D721Med (cell line): ENCODE measurements around the gene AFF3.

ENCODE experiments used
- DNase-seq: peaks from one replicate; pipeline ENCODE4 v3.0.0; 2011; ENCODE audit warnings: low spot score; ENCODE audit not compliant: insufficient read length
- FAIRE-seq: peaks from 2 replicates; lab custom pipeline; 2011; peaks lifted over from hg19 to GRCh38; lab: Jason Lieb, UNC
- TF ChIP-seq, protein P1 (sequence below): IDR thresholded peaks from 2 replicates; pipeline ENCODE4 v1.5.1; 2012; ENCODE audit warnings: mild to moderate bottlenecking, control low read depth; ENCODE audit not compliant: insufficient read depth; ENCODE audit errors: missing control alignments

AFF3 gene

DNA sequence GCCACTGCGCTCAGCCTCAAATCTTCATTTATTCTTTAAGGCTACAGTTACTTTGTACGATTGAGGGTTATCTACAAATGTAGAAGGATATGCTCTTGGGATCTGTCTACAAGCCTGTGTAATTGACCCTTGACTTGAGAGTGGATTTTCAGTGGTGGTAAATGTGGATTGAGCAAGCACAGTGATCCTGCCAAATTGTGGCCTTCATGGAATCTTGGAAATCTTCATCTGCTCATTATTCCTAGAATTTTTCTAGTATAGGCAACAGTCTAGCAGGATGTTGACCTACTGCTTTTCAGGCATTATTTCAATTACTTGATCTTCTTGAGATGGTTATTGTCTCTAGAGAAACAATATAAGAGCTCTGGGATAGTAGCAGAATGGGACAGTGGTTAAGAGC, 426.4 kb downstream of the AFF3 start:
- no peak for FAIRE-seq

DNA sequence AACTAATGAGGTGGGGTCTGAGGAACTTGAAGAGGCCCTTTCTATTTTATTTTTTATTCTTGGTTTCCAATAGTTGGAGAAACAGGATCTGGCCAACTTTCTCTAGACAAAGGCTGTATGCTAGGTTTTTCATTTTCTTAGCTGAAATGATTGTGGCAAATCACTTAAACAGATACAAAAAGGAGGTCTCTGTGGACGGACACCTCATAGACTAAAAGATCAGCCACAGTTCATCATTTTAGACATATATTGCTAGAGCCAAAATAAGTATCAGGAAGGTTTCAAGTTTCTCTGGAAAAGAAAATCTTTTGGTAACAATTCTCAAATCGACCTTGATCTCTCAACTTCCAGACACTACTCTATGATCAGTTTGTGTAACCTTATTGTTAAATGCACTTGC, 428.0 kb downstream of the AFF3 start:
- DNase-seq (no peak), FAIRE-seq (no peak)
- TF ChIP-seq, protein P1, sequence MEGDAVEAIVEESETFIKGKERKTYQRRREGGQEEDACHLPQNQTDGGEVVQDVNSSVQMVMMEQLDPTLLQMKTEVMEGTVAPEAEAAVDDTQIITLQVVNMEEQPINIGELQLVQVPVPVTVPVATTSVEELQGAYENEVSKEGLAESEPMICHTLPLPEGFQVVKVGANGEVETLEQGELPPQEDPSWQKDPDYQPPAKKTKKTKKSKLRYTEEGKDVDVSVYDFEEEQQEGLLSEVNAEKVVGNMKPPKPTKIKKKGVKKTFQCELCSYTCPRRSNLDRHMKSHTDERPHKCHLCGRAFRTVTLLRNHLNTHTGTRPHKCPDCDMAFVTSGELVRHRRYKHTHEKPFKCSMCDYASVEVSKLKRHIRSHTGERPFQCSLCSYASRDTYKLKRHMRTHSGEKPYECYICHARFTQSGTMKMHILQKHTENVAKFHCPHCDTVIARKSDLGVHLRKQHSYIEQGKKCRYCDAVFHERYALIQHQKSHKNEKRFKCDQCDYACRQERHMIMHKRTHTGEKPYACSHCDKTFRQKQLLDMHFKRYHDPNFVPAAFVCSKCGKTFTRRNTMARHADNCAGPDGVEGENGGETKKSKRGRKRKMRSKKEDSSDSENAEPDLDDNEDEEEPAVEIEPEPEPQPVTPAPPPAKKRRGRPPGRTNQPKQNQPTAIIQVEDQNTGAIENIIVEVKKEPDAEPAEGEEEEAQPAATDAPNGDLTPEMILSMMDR: no peak

More for the DNA sequence above, 426.4 kb downstream of the AFF3 start:
- DNase-seq: no peak
- TF ChIP-seq, protein P1: no peak

DNA sequence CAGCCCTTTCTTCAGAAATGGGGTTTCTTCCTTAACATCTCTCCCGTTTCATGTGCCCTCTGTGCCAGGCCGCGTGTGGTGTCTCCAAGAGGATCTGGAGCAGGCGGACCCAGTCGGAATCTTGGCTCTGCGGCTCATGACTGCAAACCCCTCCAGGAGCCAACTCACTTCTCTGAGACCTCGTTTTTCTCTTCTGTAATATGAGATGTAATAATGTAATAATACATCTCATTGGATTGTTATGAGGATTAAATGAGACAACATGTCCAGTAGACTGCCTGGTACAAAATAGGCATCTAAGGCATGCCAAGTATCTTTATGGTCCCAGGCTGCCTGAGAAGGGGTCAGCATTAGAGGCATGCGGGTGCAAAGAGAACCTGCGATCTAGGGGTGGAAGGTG, 431.2 kb downstream of the AFF3 start:
- TF ChIP-seq, protein P1: no peak
- FAIRE-seq (no peak), DNase-seq (no peak)

DNA sequence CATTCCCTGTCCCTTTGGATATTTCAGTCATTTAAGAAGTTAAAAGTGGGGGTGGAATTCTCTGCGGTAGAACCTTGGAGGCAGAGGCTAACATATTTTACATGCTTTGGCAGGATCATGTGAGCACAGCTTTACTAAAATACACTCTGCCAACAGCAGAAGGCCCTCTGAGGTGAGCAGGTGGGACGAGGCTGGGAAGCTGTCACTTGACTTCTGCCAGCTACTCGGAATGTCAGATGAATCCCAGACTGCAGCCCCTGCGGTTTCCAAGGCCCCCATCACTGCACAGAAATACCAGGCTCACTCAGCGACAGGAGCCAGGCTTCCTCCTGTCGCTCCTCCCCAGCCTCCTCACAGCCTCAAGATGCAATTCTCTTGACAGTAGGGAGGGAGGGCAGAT, 431.7 kb downstream of the AFF3 start:
- TF ChIP-seq, protein P1: no peak
- DNase-seq: no peak
- no peak for FAIRE-seq

DNA sequence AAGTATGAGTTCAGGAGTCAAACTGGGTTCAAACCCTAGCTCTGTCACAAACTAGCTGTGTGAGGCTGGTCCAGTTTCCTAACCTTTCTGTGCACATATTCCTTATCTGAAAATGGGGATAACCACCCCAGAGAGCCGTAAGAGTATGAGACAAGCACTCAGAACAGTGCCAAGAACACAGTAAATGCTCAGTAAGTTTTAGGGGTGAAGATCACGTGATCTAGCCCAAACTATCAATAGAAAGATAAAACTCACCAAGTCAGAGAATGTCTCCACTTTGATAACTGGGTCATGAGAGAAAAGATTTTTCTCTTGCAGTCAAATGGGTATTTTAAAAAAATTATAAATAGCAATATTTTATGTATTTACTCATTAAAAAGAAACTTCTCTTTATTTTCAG, 433.2 kb downstream of the AFF3 start:
- TF ChIP-seq, protein P1: no peak
- DNase-seq (no peak), FAIRE-seq (no peak)

DNA sequence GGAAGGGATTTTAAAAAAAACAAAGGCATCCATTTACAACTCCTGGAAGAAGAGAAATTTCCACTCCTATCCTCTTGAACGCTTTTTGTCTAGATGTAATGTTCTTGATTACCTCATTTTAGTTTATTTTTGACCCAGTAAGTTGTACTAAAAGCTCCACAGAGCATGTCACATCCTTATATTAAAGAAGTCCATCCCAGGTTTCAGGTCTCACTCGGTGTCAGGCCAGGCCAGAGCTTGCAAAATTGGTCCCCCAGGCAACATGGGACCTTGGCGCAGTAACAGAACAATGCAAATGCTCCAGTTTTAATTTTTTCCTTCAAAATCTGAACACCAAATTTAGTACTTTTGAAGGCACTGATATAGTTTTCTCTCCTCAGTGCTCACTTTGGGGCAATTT, 434.2 kb downstream of the AFF3 start:
- FAIRE-seq: no peak
- DNase-seq: no peak
- TF ChIP-seq, protein P1: no peak

DNA sequence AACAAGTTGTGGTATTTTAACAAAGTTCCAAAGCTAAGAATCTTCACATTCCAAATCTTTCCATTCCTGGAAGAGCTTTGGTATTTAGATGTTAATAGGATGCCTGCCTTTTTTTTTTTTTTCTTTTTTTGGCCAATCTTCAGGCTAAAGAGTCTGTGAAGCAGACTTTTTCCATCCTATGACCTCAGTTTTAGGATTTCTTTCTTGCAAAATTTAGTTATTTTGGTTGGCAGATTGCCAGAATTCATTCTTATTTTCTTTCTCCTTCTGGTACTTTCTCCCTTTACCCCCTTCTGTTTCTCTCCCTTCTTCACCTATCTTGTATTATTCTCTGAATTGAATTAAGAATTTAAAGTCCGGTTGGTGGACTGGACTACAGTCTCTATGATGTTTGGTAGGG, 434.8 kb downstream of the AFF3 start:
- DNase-seq: no peak
- no peak for FAIRE-seq
- TF ChIP-seq, protein P1: no peak
